Common myeloid progenitor, CD34-positive (primary cell): Measurements from ENCODE around the gene TAB2.

Source experiments
- CTCF ChIA-PET: fragments of 350-600 bp; sonication (Branson Sonifier 250); formaldehyde crosslinking; loops from one replicate; lab custom pipeline; 2021; ENCODE audit warnings: antibody characterized with exemption; lab: Charles Lee
- POLR2A ChIA-PET: fragments of 350-600 bp; sonication (Branson Sonifier 250); formaldehyde crosslinking; loops from one replicate; lab custom pipeline; 2021; ENCODE audit warnings: antibody characterized with exemption; lab: Charles Lee
- DNase-seq, 3 donors: peaks; one replicate each; pipeline versions ENCODE4 v3.0.0 to v3.0.0-alpha.2; 2013
- H3K27ac ChIP-seq, 2 experiments: 1 replicate in 1 of 2; 2 replicates in 1 of 2; pipeline ENCODE4 v1.7.0; 2013; ENCODE audit warnings: inconsistent platforms in 2 of 2, low read length in 2 of 2, mild to moderate bottlenecking in 2 of 2, low read depth in 1 of 2, moderate library complexity in 1 of 2; ENCODE audit not compliant: severe bottlenecking in 2 of 2, insufficient read depth in 1 of 2, poor library complexity in 1 of 2
- H3K27me3 ChIP-seq, 5 experiments: replicated peaks in 2 of 5; 1 replicate in 3 of 5; 2 replicates in 2 of 5; pipeline versions ENCODE4 v1.6.1 to v1.7.0; 2013; ENCODE audit warnings: low read length in 4 of 5, mild to moderate bottlenecking in 2 of 5, moderate library complexity in 2 of 5, inconsistent platforms in 1 of 5; ENCODE audit not compliant: insufficient read depth in 5 of 5, control insufficient read depth in 4 of 5
- H3K36me3 ChIP-seq, 4 experiments: 1 replicate in 2 of 4; 2 replicates in 2 of 4; pipeline versions ENCODE4 v1.6.1 to v1.7.0; 2013; ENCODE audit warnings: low read length in 3 of 4, control low read depth in 1 of 4, mild to moderate bottlenecking in 1 of 4; ENCODE audit not compliant: control insufficient read depth in 4 of 4, insufficient read depth in 4 of 4
- H3K4me1 ChIP-seq, 4 experiments: 1 replicate in 3 of 4; 2 replicates in 1 of 4; pipeline versions ENCODE4 v1.6.1 to v1.7.1; 2013; ENCODE audit warnings: low read length in 3 of 4, mild to moderate bottlenecking in 3 of 4, control low read depth in 1 of 4, inconsistent platforms in 1 of 4, moderate library complexity in 1 of 4; ENCODE audit not compliant: control insufficient read depth in 4 of 4, insufficient read depth in 4 of 4; ENCODE audit errors: control extremely low read depth in 1 of 4
- H3K4me3 ChIP-seq, 7 experiments: 1 replicate in 4 of 7; 2 replicates in 3 of 7; pipeline versions ENCODE4 v1.5.1 to v1.7.0; 2013; ENCODE audit warnings: mild to moderate bottlenecking in 7 of 7, low read length in 6 of 7, moderate library complexity in 6 of 7, inconsistent platforms in 2 of 7, low read depth in 2 of 7, control low read depth in 1 of 7; ENCODE audit not compliant: insufficient read depth in 4 of 7, control insufficient read depth in 1 of 7; ENCODE audit errors: extremely low read depth in 1 of 7
- H3K9me3 ChIP-seq, 5 experiments: 1 replicate in 4 of 5; 2 replicates in 1 of 5; pipeline versions ENCODE4 v1.6.1 to v1.7.1; 2013; ENCODE audit warnings: low read length in 4 of 5, mild to moderate bottlenecking in 2 of 5, inconsistent platforms in 1 of 5, low read depth in 1 of 5, moderate library complexity in 1 of 5; ENCODE audit not compliant: control insufficient read depth in 4 of 5, insufficient read depth in 2 of 5; ENCODE audit errors: control extremely low read depth in 1 of 5
- WGBS: methylation state at CpG from one replicate; pipeline ENCODE4 v1.1.5; 2013; ENCODE audit not compliant: insufficient coverage; 5-methylcytosine and 5-hydroxymethylcytosine counted together

The TAB2 gene

GRCh38 chr6:149323925-149324324 lies 6.4 kb downstream of the TAB2 start:
- Histone ChIP-seq H3K27me3 (no peaks in the 10 kb centered on the region), H3K36me3 (peaks cover 0 to 8% (median 3%) of the 10 kb centered on the region in 4 experiments), H3K9me3 (no peaks in the 10 kb centered on the region), H3K27ac (peak overlapping the region; percentile 37 to 64), H3K4me3 (peak overlapping the region in 2 of 7 experiments; percentile 24 to 37), H3K4me1 (peaks cover 15 to 60% (median 27%) of the 10 kb centered on the region in 4 experiments)
- ChIA-PET CTCF (interaction anchor here (0.8 to 1.8 kb wide), 6 partner anchors 22 to 247 kb away, joined by 3 to 4 read pairs (median 3); no protein-coding TSS in a partner anchor), POLR2A (interaction anchor here (1.5 kb wide), 1 partner anchor 9 kb away, joined by 3 read pairs; no protein-coding TSS in a partner anchor)
- no peak for DNase-seq
- WGBS = 40% methylated on average over 1 of the region's 2 CpGs

GRCh38 chr6:149324428-149324827 lies 6.9 kb downstream of the TAB2 start:
- Histone ChIP-seq H3K27me3 (no peaks in the 10 kb centered on the region), H3K4me1 (peaks cover 10 to 64% (median 28%) of the 10 kb centered on the region in 4 experiments), H3K27ac (peak overlapping the region in 1 of 2 experiments; percentile 37), H3K9me3 (no peaks in the 10 kb centered on the region), H3K4me3 (no peak overlapping the region), H3K36me3 (peaks cover 0 to 12% (median 3%) of the 10 kb centered on the region in 4 experiments)
- POLR2A ChIA-PET = interaction anchor here (0.6 kb wide), 1 partner anchor 1541 kb away, joined by 3 read pairs; no protein-coding TSS in a partner anchor
- CTCF ChIA-PET = interaction anchor here (0.7 to 1.8 kb wide), 10 partner anchors 13 to 248 kb away, joined by 3 to 5 read pairs (median 3); no protein-coding TSS in a partner anchor
- DNase-seq = no peak

GRCh38 chr6:149325648-149326236 lies 8.2 kb downstream of the TAB2 start:
- POLR2A ChIA-PET = no interaction called here
- Histone ChIP-seq H3K4me1 (peaks cover 10 to 59% (median 25%) of the 10 kb centered on the region in 4 experiments), H3K27me3 (no peaks in the 10 kb centered on the region), H3K36me3 (peaks cover 0 to 12% (median 3%) of the 10 kb centered on the region in 4 experiments), H3K4me3 (peak overlapping the region in 1 of 7 experiments; percentile 8), H3K9me3 (no peaks in the 10 kb centered on the region), H3K27ac (peak overlapping the region in 1 of 2 experiments; percentile 27)
- 100% methylated on average over 2 of the region's 3 CpGs for WGBS
- no peak for DNase-seq
- CTCF ChIA-PET = interaction anchor here (0.7 to 1.6 kb wide), 4 partner anchors 9 to 238 kb away, joined by 3 to 5 read pairs (median 4); partner anchors contain the start of gene TAB2

GRCh38 chr6:149327638-149328037 lies 10.1 kb downstream of the TAB2 start:
- H3K4me1 ChIP-seq = peaks cover 10 to 62% (median 32%) of the 10 kb centered on the region in 4 experiments
- DNase-seq = no peak
- ChIA-PET CTCF (interaction anchor here (0.8 kb wide), 1 partner anchor 105 kb away, joined by 3 read pairs; no protein-coding TSS in a partner anchor), POLR2A (no interaction called here)
- no CpG with 5 or more reads among the region's 2 CpGs for WGBS
- H3K36me3 ChIP-seq = peaks cover 0 to 12% (median 3%) of the 10 kb centered on the region in 4 experiments
- H3K27me3 ChIP-seq = no peaks in the 10 kb centered on the region
- H3K27ac ChIP-seq = no peak overlapping the region
- no peaks in the 10 kb centered on the region for H3K9me3 ChIP-seq
- H3K4me3 ChIP-seq = no peak overlapping the region

- POLR2A ChIA-PET = interaction anchor here (0.5 kb wide), 1 partner anchor 75 kb away, joined by 3 read pairs; no protein-coding TSS in a partner anchor
- H3K36me3 ChIP-seq = peaks cover 0 to 12% (median 3%) of the 10 kb centered on the region in 4 experiments
- no peak overlapping the region for H3K27ac ChIP-seq
- whole genome bisulfite sequencing = 100% methylated on average over 2 of the region's 4 CpGs
- no peak for DNase-seq
- H3K4me1 ChIP-seq = peaks cover 7 to 63% (median 33%) of the 10 kb centered on the region in 4 experiments
- H3K27me3 ChIP-seq = no peaks in the 10 kb centered on the region
- CTCF ChIA-PET = interaction anchor here (0.8 kb wide), 1 partner anchor 104 kb away, joined by 3 read pairs; no protein-coding TSS in a partner anchor
- no peak overlapping the region for H3K4me3 ChIP-seq
- H3K9me3 ChIP-seq = no peaks in the 10 kb centered on the region
Measured at GRCh38 chr6:149328083-149328482, 10.6 kb downstream of the TAB2 start.

GRCh38 chr6:149329529-149329928 lies 12.0 kb downstream of the TAB2 start:
- POLR2A ChIA-PET = no interaction called here
- Histone ChIP-seq H3K9me3 (no peaks in the 10 kb centered on the region), H3K4me1 (peaks cover 6 to 65% (median 32%) of the 10 kb centered on the region in 4 experiments), H3K4me3 (no peak overlapping the region), H3K27ac (no peak overlapping the region), H3K27me3 (no peaks in the 10 kb centered on the region), H3K36me3 (peaks cover 0 to 12% (median 3%) of the 10 kb centered on the region in 4 experiments)
- CTCF ChIA-PET = no interaction called here
- DNase-seq = no peak
- no CpG with 5 or more reads among the region's 1 CpG for WGBS

GRCh38 chr6:149330133-149330532 lies 12.6 kb downstream of the TAB2 start:
- H3K27ac ChIP-seq = no peak overlapping the region
- H3K36me3 ChIP-seq = peaks cover 0 to 12% (median 3%) of the 10 kb centered on the region in 4 experiments
- no CpG with 5 or more reads among the region's 2 CpGs for WGBS
- no peaks in the 10 kb centered on the region for H3K9me3 ChIP-seq
- ChIA-PET POLR2A (no interaction called here), CTCF (no interaction called here)
- H3K4me1 ChIP-seq = peaks cover 5 to 67% (median 35%) of the 10 kb centered on the region in 4 experiments
- H3K4me3 ChIP-seq = no peak overlapping the region
- no peak for DNase-seq
- no peaks in the 10 kb centered on the region for H3K27me3 ChIP-seq
